ENCODE data around the gene ITPR2.

- TF ChIP-seq, protein P1, sequence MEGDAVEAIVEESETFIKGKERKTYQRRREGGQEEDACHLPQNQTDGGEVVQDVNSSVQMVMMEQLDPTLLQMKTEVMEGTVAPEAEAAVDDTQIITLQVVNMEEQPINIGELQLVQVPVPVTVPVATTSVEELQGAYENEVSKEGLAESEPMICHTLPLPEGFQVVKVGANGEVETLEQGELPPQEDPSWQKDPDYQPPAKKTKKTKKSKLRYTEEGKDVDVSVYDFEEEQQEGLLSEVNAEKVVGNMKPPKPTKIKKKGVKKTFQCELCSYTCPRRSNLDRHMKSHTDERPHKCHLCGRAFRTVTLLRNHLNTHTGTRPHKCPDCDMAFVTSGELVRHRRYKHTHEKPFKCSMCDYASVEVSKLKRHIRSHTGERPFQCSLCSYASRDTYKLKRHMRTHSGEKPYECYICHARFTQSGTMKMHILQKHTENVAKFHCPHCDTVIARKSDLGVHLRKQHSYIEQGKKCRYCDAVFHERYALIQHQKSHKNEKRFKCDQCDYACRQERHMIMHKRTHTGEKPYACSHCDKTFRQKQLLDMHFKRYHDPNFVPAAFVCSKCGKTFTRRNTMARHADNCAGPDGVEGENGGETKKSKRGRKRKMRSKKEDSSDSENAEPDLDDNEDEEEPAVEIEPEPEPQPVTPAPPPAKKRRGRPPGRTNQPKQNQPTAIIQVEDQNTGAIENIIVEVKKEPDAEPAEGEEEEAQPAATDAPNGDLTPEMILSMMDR (IDR thresholded peaks at IDR 0.05): no peak
- no peak for TF ChIP-seq POLR2A (IDR thresholded peaks at IDR 0.05)
These were observed 539.4 kb downstream of the ITPR2 start for GRCh38 chr12:26293612-26294011.

Measured in Peyer's patch (tissue), 4 donors.